H1 (cell line): ENCODE measurements around the gene WDR11. TPM values are rescaled to one million over a fixed set of nuclear protein-coding genes. Genes with fewer than 3 reads are reported as not detected.
A peak's percentile ranks its signal among the peaks of the same experiment; 100 is the strongest.

Experiments
- CTCF ChIA-PET: fragments of 300-600 bp; sonication (Branson Sonifier 250); formaldehyde crosslinking; loops from one replicate; lab custom pipeline; 2021; ENCODE audit not compliant: partially characterized antibody; lab: Charles Lee
- POLR2A ChIA-PET: fragments of 300-600 bp; sonication (Branson Sonifier 250); formaldehyde crosslinking; loops from one replicate; lab custom pipeline; 2021; ENCODE audit warnings: inconsistent platforms; ENCODE audit not compliant: partially characterized antibody; lab: Charles Lee
- DNase-seq, 2 experiments: peaks; one replicate each; pipeline versions ENCODE4 v3.0.0 to v3.0.0-alpha.2; 2010 to 2022; ENCODE audit warnings: low spot score in 2 of 2, low read depth in 1 of 2, mixed read lengths in 1 of 2
- FAIRE-seq: peaks from 2 replicates; lab custom pipeline; 2011; peaks lifted over from hg19 to GRCh38; lab: Jason Lieb, UNC
- H2AFZ ChIP-seq: 2 replicates; pipeline ENCODE4 v1.8.1; 2012; ENCODE audit warnings: low read length, inconsistent platforms
- H2AK5ac ChIP-seq: 2 replicates; pipeline ENCODE4 v1.6.1; 2013; ENCODE audit warnings: low read depth, low read length
- H2BK120ac ChIP-seq: replicated peaks from 2 replicates; pipeline ENCODE3; 2013; ENCODE audit warnings: low read depth, low read length, inconsistent platforms
- H2BK12ac ChIP-seq: 2 replicates; pipeline ENCODE4 v1.6.1; 2013; ENCODE audit warnings: low read depth, low read length
- H2BK15ac ChIP-seq: 2 replicates; pipeline ENCODE4 v1.6.1; 2013; ENCODE audit warnings: low read length
- H2BK20ac ChIP-seq: 2 replicates; pipeline ENCODE4 v1.6.1; 2013; ENCODE audit warnings: low read length
- H2BK5ac ChIP-seq: 2 replicates; pipeline ENCODE4 v1.6.1; 2013; ENCODE audit warnings: low read depth, low read length
- H3K14ac ChIP-seq: 2 replicates; pipeline ENCODE4 v1.6.1; 2013; ENCODE audit warnings: inconsistent platforms; ENCODE audit not compliant: insufficient read length
- H3K18ac ChIP-seq: 2 replicates; pipeline ENCODE4 v1.6.1; 2013; ENCODE audit warnings: low read length; ENCODE audit errors: extremely low read depth
- H3K23ac ChIP-seq: 2 replicates; pipeline ENCODE4 v1.6.1; 2013; ENCODE audit warnings: inconsistent platforms; ENCODE audit not compliant: insufficient read length
- H3K23me2 ChIP-seq: 2 replicates; pipeline ENCODE4 v1.6.1; 2013; ENCODE audit warnings: low read depth, low read length
- H3K27ac ChIP-seq: 2 replicates; pipeline ENCODE4 v1.6.1; 2011; ENCODE audit warnings: low read depth, low read length, inconsistent platforms
- H3K27me3 ChIP-seq, 4 experiments: replicated peaks in 1 of 4; 1 replicate in 1 of 4; 2 replicates in 3 of 4; pipeline versions ENCODE4 v1.6.1 to v1.8.1; 2011 to 2013; ENCODE audit warnings: low read length in 3 of 4, mild to moderate bottlenecking in 3 of 4, inconsistent platforms in 2 of 4, mixed read lengths in 2 of 4, moderate library complexity in 1 of 4; ENCODE audit not compliant: control insufficient read depth in 3 of 4, insufficient read depth in 3 of 4; ENCODE audit errors: extremely low read depth in 1 of 4
- H3K36me3 ChIP-seq, 4 experiments: 2 replicates each; pipeline versions ENCODE4 v1.6.1 to v1.8.1; 2011 to 2013; ENCODE audit warnings: mild to moderate bottlenecking in 4 of 4, low read length in 3 of 4, moderate library complexity in 2 of 4, control low read depth in 1 of 4, inconsistent platforms in 1 of 4; ENCODE audit not compliant: insufficient read depth in 4 of 4, control insufficient read depth in 2 of 4
- H3K4ac ChIP-seq: replicated peaks from 2 replicates; pipeline ENCODE3; 2013; ENCODE audit warnings: low read length, low read depth, mixed read lengths, inconsistent platforms; ENCODE audit not compliant: insufficient read length
- H3K4me1 ChIP-seq, 4 experiments: replicated peaks in 1 of 4; 1 replicate in 1 of 4; 2 replicates in 3 of 4; pipeline versions ENCODE4 v1.6.1 to v1.8.1; 2011 to 2013; ENCODE audit warnings: low read length in 3 of 4, inconsistent platforms in 2 of 4, mixed read lengths in 1 of 4; ENCODE audit not compliant: insufficient read depth in 4 of 4, control insufficient read depth in 3 of 4
- H3K4me2 ChIP-seq, 2 experiments: 2 replicates each; pipeline versions ENCODE4 v1.6.1 to v1.8.1; 2011 to 2013; ENCODE audit warnings: low read depth in 2 of 2, low read length in 2 of 2, control low read depth in 1 of 2, inconsistent platforms in 1 of 2, mild to moderate bottlenecking in 1 of 2; ENCODE audit not compliant: insufficient read depth in 1 of 2
- H3K4me3 ChIP-seq, 4 experiments: fragments of 200-600, 300-600 bp in 1 of 4; sonication (generic), shearing (Covaris generic), sonication (Bioruptor Twin) in 1 of 4; 2 replicates each; pipeline versions ENCODE4 v1.5.1 to v1.8.1; 2011 to 2016; ENCODE audit warnings: low read length in 4 of 4, low read depth in 3 of 4, control low read depth in 2 of 4, inconsistent platforms in 2 of 4, mild to moderate bottlenecking in 2 of 4, mixed read lengths in 1 of 4, moderate library complexity in 1 of 4; ENCODE audit not compliant: insufficient read depth in 2 of 4; ENCODE audit errors: extremely low read depth in 1 of 4
- H3K56ac ChIP-seq: replicated peaks from 2 replicates; pipeline ENCODE3; 2013; ENCODE audit warnings: low read depth, mild to moderate bottlenecking, mixed read lengths, low read length, inconsistent platforms; ENCODE audit not compliant: insufficient read length
- H3K79me1 ChIP-seq: 2 replicates; pipeline ENCODE4 v1.6.1; 2013; ENCODE audit warnings: low read depth, low read length, control low read depth
- H3K79me2 ChIP-seq, 2 experiments: 2 replicates each; pipeline versions ENCODE4 v1.6.1 to v1.8.1; 2012 to 2013; ENCODE audit warnings: low read length in 2 of 2, mild to moderate bottlenecking in 2 of 2, inconsistent platforms in 1 of 2; ENCODE audit not compliant: insufficient read depth in 2 of 2, control insufficient read depth in 1 of 2
- H3K9ac ChIP-seq, 4 experiments: replicated peaks in 1 of 4; 1 replicate in 1 of 4; 2 replicates in 3 of 4; pipeline versions ENCODE4 v1.6.1 to v1.8.1; 2011 to 2013; ENCODE audit warnings: low read depth in 3 of 4, low read length in 3 of 4, control low read depth in 2 of 4, mild to moderate bottlenecking in 2 of 4, moderate library complexity in 2 of 4, inconsistent platforms in 1 of 4; ENCODE audit errors: extremely low read depth in 1 of 4
- H3K9me3 ChIP-seq, 2 experiments: 2 replicates each; pipeline versions ENCODE4 v1.6.1 to v1.8.1; 2012 to 2013; ENCODE audit warnings: mild to moderate bottlenecking in 2 of 2, moderate library complexity in 2 of 2, control low read depth in 1 of 2, inconsistent platforms in 1 of 2, low read depth in 1 of 2, low read length in 1 of 2, mixed read lengths in 1 of 2; ENCODE audit not compliant: insufficient read depth in 2 of 2
- H4K20me1 ChIP-seq, 2 experiments: replicated peaks in 1 of 2; 2 replicates each; pipeline versions ENCODE3 to v1.8.1; 2011 to 2013; ENCODE audit warnings: inconsistent platforms in 2 of 2, low read length in 2 of 2, mild to moderate bottlenecking in 1 of 2; ENCODE audit not compliant: insufficient read depth in 2 of 2, control insufficient read depth in 1 of 2
- H4K5ac ChIP-seq: 2 replicates; pipeline ENCODE4 v1.6.1; 2013; ENCODE audit warnings: low read length, low read depth, mixed read lengths, inconsistent platforms; ENCODE audit not compliant: insufficient read length
- H4K8ac ChIP-seq: 2 replicates; pipeline ENCODE4 v1.8.0; 2013; ENCODE audit warnings: mild to moderate bottlenecking, moderate library complexity, low read length, inconsistent platforms; ENCODE audit not compliant: insufficient read depth; ENCODE audit errors: extremely low read depth
- H4K91ac ChIP-seq: replicated peaks from 2 replicates; pipeline ENCODE3; 2013; ENCODE audit warnings: low read length, mixed read lengths, inconsistent platforms; ENCODE audit not compliant: insufficient read length
- CHD2 ChIP-seq: IDR thresholded peaks from 2 replicates; pipeline ENCODE4 v1.6.1; 2012; ENCODE audit warnings: low read length, improper control_type of control experiment
- EZH2 ChIP-seq: fragments of 200-600 bp; sonication (generic); IDR thresholded peaks from 2 replicates; pipeline ENCODE4 v1.7.1; 2012; ENCODE audit warnings: low read depth, mild to moderate bottlenecking, moderate library complexity, low read length, inconsistent platforms; ENCODE audit not compliant: severe bottlenecking
- KDM5A ChIP-seq: fragments of 200-600 bp; IDR thresholded peaks from 2 replicates; pipeline ENCODE4 v1.7.1; 2012; ENCODE audit warnings: mild to moderate bottlenecking, low read length, inconsistent platforms, mixed read lengths
- NRF1 ChIP-seq: IDR thresholded peaks from 2 replicates; pipeline ENCODE4 v1.6.1; 2011; ENCODE audit warnings: mild to moderate bottlenecking, low read depth, low read length, improper control_type of control experiment
- POLR2AphosphoS5 ChIP-seq: IDR thresholded peaks from 2 replicates; pipeline ENCODE4 v1.6.1; 2011; ENCODE audit warnings: low read depth, low read length
- SIX5 ChIP-seq: IDR thresholded peaks from 2 replicates; pipeline ENCODE4 v1.6.1; 2011; ENCODE audit warnings: mild to moderate bottlenecking, low read depth, low read length
- SP4 ChIP-seq: IDR thresholded peaks from 2 replicates; pipeline ENCODE4 v1.6.1; 2012; ENCODE audit warnings: low read length, inconsistent platforms
- SRF ChIP-seq: IDR thresholded peaks from 2 replicates; pipeline ENCODE4 v1.6.1; 2011; ENCODE audit warnings: mild to moderate bottlenecking, low read depth, low read length, moderate library complexity
- SUZ12 ChIP-seq: fragments of 200-600 bp; sonication (generic); IDR thresholded peaks from 2 replicates; pipeline ENCODE4 v1.6.1; 2012; ENCODE audit warnings: mild to moderate bottlenecking, inconsistent platforms, low read length, moderate library complexity, mixed read lengths
- WGBS, 2 experiments: shearing (Covaris generic) in 1 of 2; methylation state at CpG; one replicate each; pipeline versions ENCODE4 v1.1.6 to v1.1.7; 2013 to 2015; ENCODE audit warnings: low lambda C conversion rate in 2 of 2, mixed read lengths in 2 of 2, inconsistent platforms in 1 of 2, low coverage in 1 of 2, missing lambda C conversion rate in 1 of 2; ENCODE audit not compliant: insufficient replicate concordance in 2 of 2, insufficient coverage in 1 of 2, insufficient read length in 1 of 2; ENCODE audit errors: extremely low coverage in 1 of 2, missing lambda C conversion rate in 1 of 2; 5-methylcytosine and 5-hydroxymethylcytosine counted together
- polyA plus RNA-seq, 7 experiments: library from polyadenylated mRNA; depleted of rRNA in 3 of 7; stranded (reverse) in 5 of 7; unstranded in 2 of 7; fragments of >200 nt in 5 of 7; fragments of 200-250 nt in 2 of 7; gene quantifications; 1 replicate in 5 of 7; 2 replicates in 1 of 7; 4 replicates in 1 of 7; pipeline versions ENCODE4 v1.2.1 to v1.2.3, GENCODE V29; 2011 to 2013; ENCODE audit warnings: missing spikeins in 2 of 7, mixed read lengths in 2 of 7
- total RNA-seq: library from RNA; stranded (reverse); fragmentation: NEBNext Ultra II Directional; extraction: Animal tissue kit (Norgen Biotek cat#: 25700); gene quantifications from 2 replicates; pipeline ENCODE4 v1.2.1, GENCODE V29; 2021

Gene WDR11
- total and polyA plus RNA-seq, 2 of the 8 experiments (the other 6 are each of a cell fraction or from before 2014, with no cell fraction given) = 39.7 to 41.9 TPM

GRCh38 chr10:120950051-120950561 is 98.9 kb downstream of the WDR11 start:
- no peaks in the 10 kb centered on the region for H3K79me1 ChIP-seq
- peaks cover 5 to 21% (median 13%) of the 10 kb centered on the region in 4 experiments for H3K4me1 ChIP-seq
- no peak overlapping the region for H2BK20ac ChIP-seq
- 0 out of 4 replicates have a peak, but pooled peaks cover 0 to 2% of the 10 kb centered on the region in 2 experiments for H3K9me3 ChIP-seq
- no peak overlapping the region for H2AK5ac ChIP-seq
- H3K23ac ChIP-seq = no peak overlapping the region
- H3K36me3 ChIP-seq = no peaks in the 10 kb centered on the region; a peak in 1 of 8 replicates
- 6% methylated on average over 23 of the region's 24 CpGs; no CpG with 5 or more reads in 1 of the 2 experiments for WGBS, 2 experiments
- H3K4me3 ChIP-seq = peak overlapping the region; percentile 16 to 68 (median 52); a peak in 7 of 8 replicates
- peak overlapping the region; percentile 74 for H2AFZ ChIP-seq
- DNase-seq (peak in 1 of 2 experiments; percentile 54), FAIRE-seq (peak; percentile 7)
- ChIA-PET CTCF (interaction anchor here (1.0 to 2.5 kb wide), 12 partner anchors 8 to 354 kb away, joined by 3 to 16 read pairs (median 4); no protein-coding TSS in a partner anchor), POLR2A (interaction anchor here (0.6 kb wide), 1 partner anchor 225 kb away, joined by 3 read pairs; no protein-coding TSS in a partner anchor)
- H4K91ac ChIP-seq = no peak overlapping the region
- H3K23me2 ChIP-seq = peaks cover 12% of the 10 kb centered on the region
- no peak overlapping the region for H3K14ac ChIP-seq
- H4K20me1 ChIP-seq = no peaks in the 10 kb centered on the region
- H3K27me3 ChIP-seq = peaks cover 11 to 16% (median 13%) of the 10 kb centered on the region in 4 experiments
- H3K4me2 ChIP-seq = peak overlapping the region; percentile 92 to 94
- H4K8ac ChIP-seq = peak overlapping the region; percentile 54
- H4K5ac ChIP-seq = no peak overlapping the region
- H2BK15ac ChIP-seq = no peak overlapping the region
- H3K56ac ChIP-seq = no peak overlapping the region
- no peaks in the 10 kb centered on the region for H3K79me2 ChIP-seq
- no peak overlapping the region for H2BK5ac ChIP-seq
- peak overlapping the region; percentile 98 for H2BK12ac ChIP-seq
- H3K27ac ChIP-seq = no peak overlapping the region
- peak overlapping the region; percentile 92 for H3K18ac ChIP-seq
- no peak overlapping the region; a peak in 1 of 7 replicates for H3K9ac ChIP-seq
- H3K4ac ChIP-seq = no peak overlapping the region
- no peak overlapping the region for H2BK120ac ChIP-seq
- TF ChIP-seq SIX5 (no peak), CHD2 (no peak), KDM5A (no peak), POLR2AphosphoS5 (no peak), SUZ12 (peak; percentile 0; the same call in 1 of the 2 replicates), SRF (no peak), EZH2 (peak; percentile 7), NRF1 (no peak), SP4 (no peak)
